CD4-positive, alpha-beta T cell (primary cell): Measurements from ENCODE around the gene IBA57. TPM values are rescaled to one million over a fixed set of nuclear protein-coding genes. Genes with fewer than 3 reads are reported as not detected.

Source experiments
- ATAC-seq: fragments of 200-7000 bp; cut with Tn5 transposase; one replicate; pipeline ENCODE4 v1.10.0; 2022; ENCODE audit warnings: mild to moderate bottlenecking; ENCODE audit not compliant: poor library complexity
- CTCF ChIA-PET: fragments of 350-600 bp; sonication (Branson Sonifier 250); formaldehyde crosslinking; loops from one replicate; lab custom pipeline; 2021; ENCODE audit warnings: antibody characterized with exemption, inconsistent platforms; lab: Charles Lee
- POLR2A ChIA-PET: fragments of 350-600 bp; sonication (Branson Sonifier 250); formaldehyde crosslinking; loops from one replicate; lab custom pipeline; 2021; ENCODE audit warnings: antibody characterized with exemption, inconsistent platforms; lab: Charles Lee
- DNase-seq, 14 experiments: peaks; one replicate each; pipeline ENCODE4 v3.0.0-alpha.2; 2013 to 2020; ENCODE audit warnings: mixed read lengths in 2 of 14
- H3K27ac ChIP-seq, 2 donors: one replicate each; pipeline versions ENCODE4 v1.5.1 to v1.7.0; 2013; ENCODE audit warnings: low read length in 2 of 2, low read depth in 1 of 2, mild to moderate bottlenecking in 1 of 2
- H3K27me3 ChIP-seq, 2 experiments: 1 replicate in 1 of 2; 2 replicates in 1 of 2; pipeline versions ENCODE4 v1.6.1 to v1.7.0; 2013; ENCODE audit warnings: low read length in 2 of 2, control low read depth in 1 of 2, mild to moderate bottlenecking in 1 of 2, moderate library complexity in 1 of 2; ENCODE audit not compliant: insufficient read depth in 2 of 2, control insufficient read depth in 1 of 2
- H3K36me3 ChIP-seq: one replicate; pipeline ENCODE4 v1.6.1; 2013; ENCODE audit warnings: low read length, control low read depth; ENCODE audit not compliant: insufficient read depth
- H3K4me1 ChIP-seq: one replicate; pipeline ENCODE4 v1.6.1; 2013; ENCODE audit warnings: low read length, control low read depth; ENCODE audit not compliant: insufficient read depth
- H3K4me3 ChIP-seq: one replicate; pipeline ENCODE4 v1.5.1; 2013; ENCODE audit warnings: mild to moderate bottlenecking, low read length, moderate library complexity
- H3K9me3 ChIP-seq, 2 experiments: 1 replicate in 1 of 2; 2 replicates in 1 of 2; pipeline versions ENCODE4 v1.6.1 to v1.7.0; 2013; ENCODE audit warnings: low read length in 2 of 2, mild to moderate bottlenecking in 2 of 2, control low read depth in 1 of 2, moderate library complexity in 1 of 2; ENCODE audit not compliant: control insufficient read depth in 1 of 2, insufficient read depth in 1 of 2
- H3K27ac Mint-ChIP-seq: one replicate; pipeline ENCODE4 v1.8.0; 2020; ENCODE audit warnings: mixed read lengths
- H3K27me3 Mint-ChIP-seq: one replicate; pipeline ENCODE4 v1.8.0; 2021; ENCODE audit warnings: mixed read lengths
- H3K36me3 Mint-ChIP-seq: one replicate; pipeline ENCODE4 v1.8.0; 2021; ENCODE audit warnings: low read depth, mixed read lengths
- H3K4me1 Mint-ChIP-seq: one replicate; pipeline ENCODE4 v1.8.0; 2021; ENCODE audit warnings: low read depth, mixed read lengths
- H3K4me3 Mint-ChIP-seq: one replicate; pipeline ENCODE4 v1.8.0; 2020; ENCODE audit warnings: mild to moderate bottlenecking, mixed read lengths
- H3K9me3 Mint-ChIP-seq: one replicate; pipeline ENCODE4 v1.8.0; 2020; ENCODE audit warnings: mixed read lengths
- intact Hi-C, 2 experiments: fragments of 100-400 bp; cut with DNase I in 1 of 2; cut with micrococcal nuclease in 1 of 2; formaldehyde crosslinking; loops; one replicate each; pipeline versions ENCODE4 v1.15.1 to v1.9.0; 2023 to 2025; cut with DNase I, micrococcal nuclease
- total RNA-seq, 174 experiments: library from RNA in 2 of 174; stranded (reverse) in 2 of 174; gene quantifications; one replicate each; pipeline ENCODE4 v1.2.3 and lab custom pipeline; 2021 to 2026
- TF ChIP-seq, protein P1 (sequence below): fragments of 200-600 bp; IDR thresholded peaks from one replicate; pipeline ENCODE4 v1.8.0; 2022; ENCODE audit warnings: antibody characterized with exemption, mild to moderate bottlenecking

The IBA57 gene
- total RNA-seq, 2 experiments from 2014 or later: 19.7 to 19.9 TPM

- H3K27me3 Mint-ChIP-seq: no peaks in the 10 kb centered on the region
- POLR2A ChIA-PET: interaction anchor here (3.9 kb wide), 1 partner anchor 20 kb away, joined by 33 read pairs; the partner anchor contains the start of gene IBA57
- Histone ChIP-seq H3K4me1 (peaks cover 53% of the 10 kb centered on the region), H3K4me3 (no peak overlapping the region), H3K27me3 (no peaks in the 10 kb centered on the region), H3K36me3 (peaks cover 56% of the 10 kb centered on the region), H3K9me3 (no peaks in the 10 kb centered on the region), H3K27ac (no peak overlapping the region)
- no peak for ATAC-seq
- CTCF ChIA-PET: interaction anchor here (1.7 kb wide), 1 partner anchor 19 kb away, joined by 3 read pairs; the partner anchor contains the start of gene IBA57
- intact Hi-C loops: loop anchor here in 1 of 2 experiments (10.0 kb wide), 1 partner anchor 1359 kb away; the partner anchor contains the start of gene NUP133
- TF ChIP-seq, protein P1, sequence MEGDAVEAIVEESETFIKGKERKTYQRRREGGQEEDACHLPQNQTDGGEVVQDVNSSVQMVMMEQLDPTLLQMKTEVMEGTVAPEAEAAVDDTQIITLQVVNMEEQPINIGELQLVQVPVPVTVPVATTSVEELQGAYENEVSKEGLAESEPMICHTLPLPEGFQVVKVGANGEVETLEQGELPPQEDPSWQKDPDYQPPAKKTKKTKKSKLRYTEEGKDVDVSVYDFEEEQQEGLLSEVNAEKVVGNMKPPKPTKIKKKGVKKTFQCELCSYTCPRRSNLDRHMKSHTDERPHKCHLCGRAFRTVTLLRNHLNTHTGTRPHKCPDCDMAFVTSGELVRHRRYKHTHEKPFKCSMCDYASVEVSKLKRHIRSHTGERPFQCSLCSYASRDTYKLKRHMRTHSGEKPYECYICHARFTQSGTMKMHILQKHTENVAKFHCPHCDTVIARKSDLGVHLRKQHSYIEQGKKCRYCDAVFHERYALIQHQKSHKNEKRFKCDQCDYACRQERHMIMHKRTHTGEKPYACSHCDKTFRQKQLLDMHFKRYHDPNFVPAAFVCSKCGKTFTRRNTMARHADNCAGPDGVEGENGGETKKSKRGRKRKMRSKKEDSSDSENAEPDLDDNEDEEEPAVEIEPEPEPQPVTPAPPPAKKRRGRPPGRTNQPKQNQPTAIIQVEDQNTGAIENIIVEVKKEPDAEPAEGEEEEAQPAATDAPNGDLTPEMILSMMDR: no peak
- H3K36me3 Mint-ChIP-seq: peaks cover 34% of the 10 kb centered on the region
- H3K4me3 Mint-ChIP-seq: peak overlapping the region; percentile 20
- H3K4me1 Mint-ChIP-seq: peaks cover 34% of the 10 kb centered on the region
- no peaks in the 10 kb centered on the region for H3K9me3 Mint-ChIP-seq
- DNase-seq: peak in 1 of 14 experiments; percentile 20
- no peak overlapping the region for H3K27ac Mint-ChIP-seq
These were observed 19.9 kb upstream of the IBA57 start for GRCh38 chr1:228145463-228146416.

DNA sequence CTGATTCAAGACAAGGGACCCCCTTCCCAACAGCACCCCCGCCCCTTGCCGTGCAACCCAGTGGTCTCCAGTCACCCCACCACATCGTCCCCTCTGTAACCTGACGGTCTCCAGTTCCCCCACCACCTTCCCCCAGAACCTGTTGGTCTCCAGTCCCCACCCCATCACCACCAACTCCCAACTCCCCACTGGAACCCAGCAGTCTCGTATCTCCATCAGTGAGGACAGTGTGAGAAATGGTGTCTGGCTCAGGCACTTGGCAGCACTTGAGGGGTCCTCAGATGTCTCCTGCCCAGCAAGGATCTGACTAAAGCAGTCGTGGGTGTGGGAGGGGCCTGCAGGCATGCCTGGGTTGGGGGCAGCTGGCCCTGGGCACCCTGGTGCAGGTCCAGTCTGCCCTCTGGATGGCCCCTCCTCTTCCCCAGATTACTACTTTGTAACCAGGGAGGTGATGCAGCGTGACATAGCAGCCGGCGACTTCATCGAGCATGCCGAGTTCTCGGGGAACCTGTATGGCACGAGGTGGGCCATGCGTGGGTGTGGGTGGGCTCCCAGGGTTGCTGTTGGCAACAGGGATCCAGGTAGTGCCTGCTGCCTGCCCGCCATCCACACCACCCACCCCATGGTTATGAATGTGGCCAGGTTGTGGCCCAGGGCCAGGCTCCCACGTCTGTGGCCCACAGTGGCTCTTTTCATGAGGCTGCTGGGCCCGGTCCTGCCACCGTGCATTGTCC, 19.0 kb upstream of the IBA57 start:
- Histone ChIP-seq H3K27me3 (no peaks in the 10 kb centered on the region), H3K36me3 (peaks cover 55% of the 10 kb centered on the region)
- POLR2A ChIA-PET: no interaction called here

More for the DNA sequence above, 19.0 kb upstream of the IBA57 start:
- Mint-ChIP-seq H3K4me1 (peaks cover 26% of the 10 kb centered on the region), H3K4me3 (no peak overlapping the region), H3K27me3 (no peaks in the 10 kb centered on the region), H3K27ac (no peak overlapping the region), H3K9me3 (no peaks in the 10 kb centered on the region), H3K36me3 (peaks cover 29% of the 10 kb centered on the region)
- TF ChIP-seq, protein P1: no peak
- CTCF ChIA-PET: no interaction called here
- Histone ChIP-seq H3K9me3 (no peaks in the 10 kb centered on the region), H3K27ac (no peak overlapping the region), H3K4me3 (no peak overlapping the region), H3K4me1 (peaks cover 45% of the 10 kb centered on the region)
- intact Hi-C loops: loop anchor here in 1 of 2 experiments (10.0 kb wide), 1 partner anchor 1358 kb away; the partner anchor contains the start of gene NUP133
- no peak for ATAC-seq
- no peak for DNase-seq
